Calu3 (cell line): ENCODE results near the gene ATP11A. TPM values are rescaled to one million over a fixed set of nuclear protein-coding genes. Genes with fewer than 3 reads are reported as not detected.

Experiments
- BruUV-seq: library from RNA; stranded (reverse); fragments of 400-500 nt; replicated peaks from 2 replicates; lab custom pipeline; 2021; lab: Mats Ljungman, UMichigan
- CTCF ChIA-PET: fragments of 300-600 bp; sonication (Branson Sonifier 250); formaldehyde crosslinking; loops from one replicate; lab custom pipeline; 2022; ENCODE audit warnings: antibody characterized with exemption; lab: Charles Lee
- DNase-seq: peaks from one replicate; pipeline ENCODE4 v3.0.0; 2022
- H3K27ac Mint-ChIP-seq: one replicate; pipeline ENCODE4 v1.8.0; 2022; ENCODE audit warnings: mixed read lengths; ENCODE audit not compliant: unreplicated experiment
- H3K27me3 Mint-ChIP-seq: one replicate; pipeline ENCODE4 v1.8.0; 2022; ENCODE audit warnings: mixed read lengths; ENCODE audit not compliant: unreplicated experiment
- H3K36me3 Mint-ChIP-seq: one replicate; pipeline ENCODE4 v1.8.0; 2022; ENCODE audit warnings: mild to moderate bottlenecking, moderate library complexity, mixed read lengths; ENCODE audit not compliant: insufficient read depth, unreplicated experiment
- H3K4me1 Mint-ChIP-seq: one replicate; pipeline ENCODE4 v1.8.0; 2022; ENCODE audit warnings: mild to moderate bottlenecking, low read depth, mixed read lengths; ENCODE audit not compliant: unreplicated experiment
- H3K4me3 Mint-ChIP-seq: one replicate; pipeline ENCODE4 v1.8.0; 2022; ENCODE audit warnings: mild to moderate bottlenecking, low read depth, moderate library complexity, mixed read lengths; ENCODE audit not compliant: unreplicated experiment
- H3K9me3 Mint-ChIP-seq: one replicate; pipeline ENCODE4 v1.8.0; 2022; ENCODE audit warnings: low read depth, mixed read lengths; ENCODE audit not compliant: unreplicated experiment
- CTCF ChIP-seq: fragments of 200-600 bp; IDR thresholded peaks from one replicate; pipeline ENCODE4 v1.8.0; 2022; ENCODE audit warnings: antibody characterized with exemption; ENCODE audit not compliant: unreplicated experiment
- intact Hi-C: fragments of 100-400 bp; cut with micrococcal nuclease; formaldehyde crosslinking; loops from one replicate; pipeline ENCODE4 v1.10.0; 2022; ENCODE audit not compliant: unreplicated experiment
- total RNA-seq: library from RNA; stranded (reverse); gene quantifications from 2 replicates; pipeline ENCODE4 v1.2.3, GENCODE V29; 2022

ATP11A gene
- total RNA-seq, 1 experiment from 2014 or later: 115 TPM

GRCh38 chr13:112895521-112896465, 206.0 kb downstream of the ATP11A start:
- CTCF ChIA-PET: no interaction called here
- DNase-seq: no peak
- Mint-ChIP-seq H3K4me1 (peaks cover 9% of the 10 kb centered on the region), H3K36me3 (peaks cover 4% of the 10 kb centered on the region), H3K4me3 (peak overlapping the region; percentile 43), H3K27ac (no peak overlapping the region), H3K27me3 (no peaks in the 10 kb centered on the region), H3K9me3 (no peaks in the 10 kb centered on the region)
- intact Hi-C loops: no loop called here
- no peak for TF ChIP-seq CTCF
- TSS peak; percentile 19 for BruUV-seq

- BruUV-seq: no TSS peak
- Mint-ChIP-seq H3K27ac (no peak overlapping the region), H3K4me1 (peaks cover 9% of the 10 kb centered on the region), H3K9me3 (no peaks in the 10 kb centered on the region), H3K4me3 (no peak overlapping the region), H3K27me3 (no peaks in the 10 kb centered on the region), H3K36me3 (peaks cover 4% of the 10 kb centered on the region)
- no peak for TF ChIP-seq CTCF
- intact Hi-C loops: no loop called here
- DNase-seq: no peak
- CTCF ChIA-PET: no interaction called here
These were observed 207.1 kb downstream of the ATP11A start for GRCh38 chr13:112896736-112897602.

GRCh38 chr13:112897603-112897955, 207.7 kb downstream of the ATP11A start:
- H3K27ac Mint-ChIP-seq: no peak overlapping the region
- H3K9me3 Mint-ChIP-seq: no peaks in the 10 kb centered on the region
- CTCF ChIA-PET: no interaction called here
- no peak for DNase-seq
- H3K4me1 Mint-ChIP-seq: peaks cover 9% of the 10 kb centered on the region
- H3K36me3 Mint-ChIP-seq: peaks cover 3% of the 10 kb centered on the region
- no peak overlapping the region for H3K4me3 Mint-ChIP-seq
- intact Hi-C loops: no loop called here
- TF ChIP-seq CTCF: no peak
- no peaks in the 10 kb centered on the region for H3K27me3 Mint-ChIP-seq
- no TSS peak for BruUV-seq

- Mint-ChIP-seq H3K27ac (no peak overlapping the region), H3K9me3 (no peaks in the 10 kb centered on the region), H3K36me3 (no peaks in the 10 kb centered on the region), H3K27me3 (no peaks in the 10 kb centered on the region), H3K4me1 (peaks cover 4% of the 10 kb centered on the region), H3K4me3 (no peak overlapping the region)
- no TSS peak for BruUV-seq
- TF ChIP-seq CTCF: no peak
- intact Hi-C loops: no loop called here
- CTCF ChIA-PET: no interaction called here
- no peak for DNase-seq
These were observed 208.2 kb downstream of the ATP11A start for GRCh38 chr13:112897956-112898620.
